ENCODE data around the gene C1orf74. TPM values are rescaled to one million over a fixed set of nuclear protein-coding genes. Genes with fewer than 3 reads are reported as not detected.

Gene C1orf74
- total RNA-seq, 3 donors from 2014 or later (not counting 1 experiment from before 2014, with no cell fraction given): 0.75 to 0.88 (median 0.80) TPM

GRCh38 chr1:209791920-209792319 lies 7.6 kb upstream of the C1orf74 start:
- intact Hi-C loops (cut with micrococcal nuclease): no loop called here
- Mint-ChIP-seq H3K36me3 (peaks cover 67% of the 10 kb centered on the region), H3K27ac (no peak overlapping the region), H3K4me1 (no peaks in the 10 kb centered on the region), H3K4me3 (no peak overlapping the region), H3K27me3 (ENCODE audit: low read depth in 2 of 2) (peaks cover 0 to 20% of the 10 kb centered on the region in 2 donors), H3K9me3 (no peaks in the 10 kb centered on the region)
- WGBS (ENCODE audit: insufficient coverage): 54% methylated on average over 1 of the region's 1 CpG
- ATAC-seq: no peak
- Histone ChIP-seq H3K27ac (ENCODE audit: low read length) (no peak overlapping the region), H3K36me3 (ENCODE audit: control insufficient read depth, insufficient read depth, low read length) (no peaks in the 10 kb centered on the region), H3K4me1 (ENCODE audit: control insufficient read depth, insufficient read depth, low read length) (no peaks in the 10 kb centered on the region), H3K9me3 (ENCODE audit: control insufficient read depth, insufficient read depth, low read length) (no peaks in the 10 kb centered on the region), H3K4me3 (ENCODE audit: low read length) (no peak overlapping the region), H3K27me3 (ENCODE audit: control insufficient read depth, insufficient read depth, low read length) (no peaks in the 10 kb centered on the region)
- TF ChIP-seq CTCF (IDR thresholded peaks at IDR 0.05): no peak
- no peak for DNase-seq

GRCh38 chr1:209790286-209791193 lies 6.2 kb upstream of the C1orf74 start:
- no peak overlapping the region for H3K4me3 Mint-ChIP-seq
- no peaks in the 10 kb centered on the region for H3K4me1 Mint-ChIP-seq
- Histone ChIP-seq H3K27me3 (ENCODE audit: control insufficient read depth, insufficient read depth, low read length) (no peaks in the 10 kb centered on the region), H3K9me3 (ENCODE audit: control insufficient read depth, insufficient read depth, low read length) (no peaks in the 10 kb centered on the region), H3K36me3 (ENCODE audit: control insufficient read depth, insufficient read depth, low read length) (no peaks in the 10 kb centered on the region), H3K27ac (ENCODE audit: low read length) (no peak overlapping the region), H3K4me1 (ENCODE audit: control insufficient read depth, insufficient read depth, low read length) (no peaks in the 10 kb centered on the region), H3K4me3 (ENCODE audit: low read length) (no peak overlapping the region)
- peaks cover 54% of the 10 kb centered on the region for H3K36me3 Mint-ChIP-seq
- DNase-seq (no peak), ATAC-seq (no peak)
- H3K27ac Mint-ChIP-seq: no peak overlapping the region
- H3K27me3 Mint-ChIP-seq (ENCODE audit: low read depth in 2 of 2): peaks cover 0 to 20% of the 10 kb centered on the region in 2 donors
- TF ChIP-seq CTCF (IDR thresholded peaks at IDR 0.05): no peak
- intact Hi-C loops (cut with micrococcal nuclease): no loop called here
- WGBS (ENCODE audit: insufficient coverage): 91% methylated on average over 10 of the region's 10 CpGs
- H3K9me3 Mint-ChIP-seq: no peaks in the 10 kb centered on the region

GRCh38 chr1:209789245-209789644 lies 4.9 kb upstream of the C1orf74 start:
- TF ChIP-seq CTCF (IDR thresholded peaks at IDR 0.05): no peak
- no peaks in the 10 kb centered on the region for H3K9me3 Mint-ChIP-seq
- intact Hi-C loops (cut with micrococcal nuclease): no loop called here
- ATAC-seq (no peak), DNase-seq (no peak)
- Histone ChIP-seq H3K27ac (ENCODE audit: low read length) (no peak overlapping the region), H3K9me3 (ENCODE audit: control insufficient read depth, insufficient read depth, low read length) (no peaks in the 10 kb centered on the region), H3K4me3 (ENCODE audit: low read length) (no peak overlapping the region), H3K36me3 (ENCODE audit: control insufficient read depth, insufficient read depth, low read length) (no peaks in the 10 kb centered on the region), H3K27me3 (ENCODE audit: control insufficient read depth, insufficient read depth, low read length) (no peaks in the 10 kb centered on the region), H3K4me1 (ENCODE audit: control insufficient read depth, insufficient read depth, low read length) (peaks cover 6% of the 10 kb centered on the region)
- WGBS (ENCODE audit: insufficient coverage): 91% methylated on average over 1 of the region's 1 CpG
- H3K27ac Mint-ChIP-seq: no peak overlapping the region
- H3K4me3 Mint-ChIP-seq: no peak overlapping the region
- H3K36me3 Mint-ChIP-seq: peaks cover 41% of the 10 kb centered on the region
- H3K27me3 Mint-ChIP-seq (ENCODE audit: low read depth in 2 of 2): peaks cover 0 to 14% of the 10 kb centered on the region in 2 donors
- peaks cover 10 to 11% of the 10 kb centered on the region in 2 donors for H3K4me1 Mint-ChIP-seq
